GM12801 (cell line): ENCODE measurements around the gene SP100.

Experiments
- TF ChIP-seq, protein P1 (sequence below): IDR thresholded peaks from one replicate; pipeline ENCODE4 v1.5.1; 2011; ENCODE audit warnings: control low read depth; ENCODE audit not compliant: insufficient read length; ENCODE audit errors: extremely low read depth

The SP100 gene

GRCh38 chr2:230443541-230443940 is 27.5 kb downstream of the SP100 start:
- TF ChIP-seq, protein P1, sequence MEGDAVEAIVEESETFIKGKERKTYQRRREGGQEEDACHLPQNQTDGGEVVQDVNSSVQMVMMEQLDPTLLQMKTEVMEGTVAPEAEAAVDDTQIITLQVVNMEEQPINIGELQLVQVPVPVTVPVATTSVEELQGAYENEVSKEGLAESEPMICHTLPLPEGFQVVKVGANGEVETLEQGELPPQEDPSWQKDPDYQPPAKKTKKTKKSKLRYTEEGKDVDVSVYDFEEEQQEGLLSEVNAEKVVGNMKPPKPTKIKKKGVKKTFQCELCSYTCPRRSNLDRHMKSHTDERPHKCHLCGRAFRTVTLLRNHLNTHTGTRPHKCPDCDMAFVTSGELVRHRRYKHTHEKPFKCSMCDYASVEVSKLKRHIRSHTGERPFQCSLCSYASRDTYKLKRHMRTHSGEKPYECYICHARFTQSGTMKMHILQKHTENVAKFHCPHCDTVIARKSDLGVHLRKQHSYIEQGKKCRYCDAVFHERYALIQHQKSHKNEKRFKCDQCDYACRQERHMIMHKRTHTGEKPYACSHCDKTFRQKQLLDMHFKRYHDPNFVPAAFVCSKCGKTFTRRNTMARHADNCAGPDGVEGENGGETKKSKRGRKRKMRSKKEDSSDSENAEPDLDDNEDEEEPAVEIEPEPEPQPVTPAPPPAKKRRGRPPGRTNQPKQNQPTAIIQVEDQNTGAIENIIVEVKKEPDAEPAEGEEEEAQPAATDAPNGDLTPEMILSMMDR: no peak

- TF ChIP-seq, protein P1: no peak
These were observed 28.8 kb downstream of the SP100 start for GRCh38 chr2:230444832-230445231.

- TF ChIP-seq, protein P1: no peak
These were observed 31.0 kb downstream of the SP100 start for GRCh38 chr2:230447036-230447435.

- TF ChIP-seq, protein P1: no peak
These were observed 31.8 kb downstream of the SP100 start for GRCh38 chr2:230447455-230448451.

- TF ChIP-seq, protein P1: no peak
These were observed 34.0 kb downstream of the SP100 start for GRCh38 chr2:230449901-230450467.

DNA sequence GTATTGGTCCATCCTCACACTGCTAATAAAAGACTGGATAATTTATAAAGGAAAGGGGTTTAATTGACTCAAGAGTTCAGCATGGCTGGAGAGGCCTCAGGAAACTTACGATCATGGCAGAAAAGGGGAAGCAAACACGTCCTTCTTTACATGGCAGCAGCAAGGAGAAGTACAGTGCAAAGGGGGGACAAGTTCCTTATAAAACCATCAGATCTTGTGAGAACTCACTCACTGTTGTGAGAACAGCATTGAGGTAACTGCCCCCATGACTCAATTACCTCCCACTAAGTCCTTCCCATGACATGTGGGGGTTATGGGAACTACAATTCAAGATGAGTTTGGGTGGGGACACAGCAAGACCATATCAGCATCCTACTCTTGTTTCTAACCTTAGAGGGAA is 37.0 kb downstream of the SP100 start:
- TF ChIP-seq, protein P1: no peak

- TF ChIP-seq, protein P1: no peak
These were observed 39.1 kb downstream of the SP100 start for GRCh38 chr2:230455005-230455684.
